Neural crest cell (in vitro differentiated cells): ENCODE results near the gene LIN7B. TPM values are rescaled to one million over a fixed set of nuclear protein-coding genes. Genes with fewer than 3 reads are reported as not detected.

Experiments
- DNase-seq: peaks from one replicate; pipeline ENCODE4 v3.0.0; 2021; ENCODE audit warnings: low read depth, mixed read lengths, low spot score
- H3K27ac Mint-ChIP-seq: one replicate; pipeline ENCODE4 v1.8.0; 2021; ENCODE audit warnings: mild to moderate bottlenecking, mixed read lengths; ENCODE audit not compliant: unreplicated experiment
- H3K27me3 Mint-ChIP-seq: 2 replicates; pipeline ENCODE4 v1.8.0; 2021; ENCODE audit warnings: low read depth, mild to moderate bottlenecking, mixed read lengths
- H3K36me3 Mint-ChIP-seq: 2 replicates; pipeline ENCODE4 v1.8.0; 2021; ENCODE audit warnings: low read depth, mild to moderate bottlenecking, mixed read lengths
- H3K4me1 Mint-ChIP-seq: 2 replicates; pipeline ENCODE4 v1.8.0; 2021; ENCODE audit warnings: mixed read lengths
- H3K4me3 Mint-ChIP-seq: one replicate; pipeline ENCODE4 v1.8.0; 2021; ENCODE audit warnings: mild to moderate bottlenecking, mixed read lengths
- H3K9me3 Mint-ChIP-seq: 2 replicates; pipeline ENCODE4 v1.8.0; 2021; ENCODE audit warnings: mixed read lengths
- long read RNA-seq: library from polyadenylated mRNA; unstranded; transcript quantifications from one replicate; pipeline ENCODE4 v2.0.0, GENCODE V29; 2020
- total RNA-seq: library from RNA; stranded (reverse); gene quantifications from 2 replicates; pipeline ENCODE4 v1.2.1, GENCODE V29; 2021
- TF ChIP-seq, protein P1 (sequence below): fragments of 200-600 bp; sonication (generic); conservative IDR thresholded peaks from 2 replicates; pipeline ENCODE4 v1.5.0; 2021; ENCODE audit warnings: antibody characterized with exemption, mild to moderate bottlenecking

Gene LIN7B
- 5.4 and 7.5 TPM in 2 replicates for total RNA-seq
- long read RNA-seq = 0 reads

DNA sequence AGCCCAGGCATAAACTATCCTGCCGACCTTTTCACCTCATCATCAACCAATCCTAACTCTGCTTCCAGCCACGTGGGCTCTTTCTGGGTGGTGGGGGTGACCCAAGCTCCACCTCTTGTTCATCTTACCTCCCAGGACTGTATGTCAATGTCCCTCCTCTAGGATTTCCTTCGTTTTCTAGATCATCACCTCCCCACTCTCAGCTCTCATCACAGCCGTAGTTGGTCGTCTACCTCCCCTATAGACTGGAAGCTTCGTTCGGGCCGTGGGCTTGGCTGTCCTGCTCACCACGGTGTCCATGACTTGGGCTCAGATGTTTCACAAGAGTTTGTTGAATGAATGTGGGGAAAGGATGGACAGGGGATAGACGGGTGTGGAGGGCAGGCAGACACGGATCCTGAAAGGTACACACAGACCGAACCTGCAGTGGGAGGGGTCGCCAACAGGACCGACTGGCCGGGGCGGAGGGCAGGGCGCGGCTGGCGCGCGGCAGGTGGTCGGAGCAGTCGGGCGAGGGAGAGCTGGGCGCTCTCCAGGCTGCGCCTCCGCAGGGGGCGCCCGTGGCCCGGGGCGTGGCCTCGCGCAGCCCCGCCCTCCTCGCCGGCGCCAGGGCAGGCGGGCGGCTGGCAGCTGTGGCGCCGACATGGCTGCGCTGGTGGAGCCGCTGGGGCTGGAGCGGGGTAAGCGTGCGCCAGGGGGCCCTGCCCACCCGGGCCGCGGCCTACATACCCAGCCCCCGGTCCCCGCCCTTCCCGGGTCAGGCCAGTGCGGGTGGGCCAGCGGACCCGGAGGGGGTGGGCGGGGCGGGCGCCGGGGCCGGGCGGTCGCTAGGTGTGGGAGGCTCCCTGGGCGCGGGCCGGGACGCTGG is at the start of gene LIN7B:
Gene LIN7B, plus strand, starts transcription at position 609 of the 868 bp plus-strand sequence. Its CDS starts 35 bp downstream, at position 644.
- H3K4me1 Mint-ChIP-seq = peaks cover 36% of the 10 kb centered on the region
- H3K36me3 Mint-ChIP-seq = peaks cover 4% of the 10 kb centered on the region
- peak within 1 kb of the TSS; percentile 81 for H3K27ac Mint-ChIP-seq
- peak; percentile 69 for DNase-seq
- peaks cover 19% of the 10 kb centered on the region for H3K27me3 Mint-ChIP-seq
- H3K9me3 Mint-ChIP-seq = no peaks in the 10 kb centered on the region
- TF ChIP-seq, protein P1, sequence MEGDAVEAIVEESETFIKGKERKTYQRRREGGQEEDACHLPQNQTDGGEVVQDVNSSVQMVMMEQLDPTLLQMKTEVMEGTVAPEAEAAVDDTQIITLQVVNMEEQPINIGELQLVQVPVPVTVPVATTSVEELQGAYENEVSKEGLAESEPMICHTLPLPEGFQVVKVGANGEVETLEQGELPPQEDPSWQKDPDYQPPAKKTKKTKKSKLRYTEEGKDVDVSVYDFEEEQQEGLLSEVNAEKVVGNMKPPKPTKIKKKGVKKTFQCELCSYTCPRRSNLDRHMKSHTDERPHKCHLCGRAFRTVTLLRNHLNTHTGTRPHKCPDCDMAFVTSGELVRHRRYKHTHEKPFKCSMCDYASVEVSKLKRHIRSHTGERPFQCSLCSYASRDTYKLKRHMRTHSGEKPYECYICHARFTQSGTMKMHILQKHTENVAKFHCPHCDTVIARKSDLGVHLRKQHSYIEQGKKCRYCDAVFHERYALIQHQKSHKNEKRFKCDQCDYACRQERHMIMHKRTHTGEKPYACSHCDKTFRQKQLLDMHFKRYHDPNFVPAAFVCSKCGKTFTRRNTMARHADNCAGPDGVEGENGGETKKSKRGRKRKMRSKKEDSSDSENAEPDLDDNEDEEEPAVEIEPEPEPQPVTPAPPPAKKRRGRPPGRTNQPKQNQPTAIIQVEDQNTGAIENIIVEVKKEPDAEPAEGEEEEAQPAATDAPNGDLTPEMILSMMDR = peak; percentile 54
- peak within 1 kb of the TSS; percentile 87 for H3K4me3 Mint-ChIP-seq

GRCh38 chr19:49064768-49065611 is 49.2 kb upstream of the LIN7B start, which contains the start of gene NTF4:
NTF4 (minus strand) TSS chr19:49064818; CDS start chr19:49061997, 2,821 bp downstream.
- Mint-ChIP-seq H3K4me1 (no peaks in the 10 kb centered on the region), H3K27me3 (peaks cover 80% of the 10 kb centered on the region), H3K4me3 (no peak within 1 kb of the TSS), H3K36me3 (no peaks in the 10 kb centered on the region), H3K9me3 (peaks cover 8% of the 10 kb centered on the region), H3K27ac (no peak within 1 kb of the TSS)
- TF ChIP-seq, protein P1 = no peak
- DNase-seq = peak; percentile 56

- Mint-ChIP-seq H3K9me3 (peaks cover 13% of the 10 kb centered on the region), H3K4me1 (no peaks in the 10 kb centered on the region), H3K36me3 (no peaks in the 10 kb centered on the region), H3K27me3 (peaks cover 80% of the 10 kb centered on the region), H3K4me3 (peak overlapping the region; percentile 66), H3K27ac (no peak overlapping the region)
- TF ChIP-seq, protein P1 = no peak
- DNase-seq = no peak
These were observed 48.2 kb upstream of the LIN7B start for GRCh38 chr19:49065905-49066512.

- peaks cover 86% of the 10 kb centered on the region for H3K27me3 Mint-ChIP-seq
These were observed 46.6 kb upstream of the LIN7B start for GRCh38 chr19:49067554-49067953.

More at GRCh38 chr19:49067554-49067953, 46.6 kb upstream of the LIN7B start:
- H3K36me3 Mint-ChIP-seq = no peaks in the 10 kb centered on the region
- no peak for DNase-seq
- TF ChIP-seq, protein P1 = no peak
- H3K4me1 Mint-ChIP-seq = no peaks in the 10 kb centered on the region
- peaks cover 13% of the 10 kb centered on the region for H3K9me3 Mint-ChIP-seq
- no peak overlapping the region for H3K27ac Mint-ChIP-seq
- H3K4me3 Mint-ChIP-seq = no peak overlapping the region
